ENCODE measurements around the gene GPC2.
"Not testable (repeated sequence)": the region's sequence is repeated elsewhere in the genome, so short reads cannot be mapped to it uniquely, and the experiment has no call there.

The GPC2 gene

GRCh38 chr7:100208911-100209408 is 31.8 kb upstream of the GPC2 start:
- DNase-seq: no peak

- no peak for DNase-seq
Observed at GRCh38 chr7:100204454-100204853, 27.3 kb upstream of the GPC2 start.

GRCh38 chr7:100200693-100201092 is 23.5 kb upstream of the GPC2 start:
- no peak for DNase-seq

- no peak for DNase-seq
Observed at GRCh38 chr7:100198266-100198665, 21.1 kb upstream of the GPC2 start.

- DNase-seq: not testable (repeated sequence)
Observed at GRCh38 chr7:100195901-100196322, 18.7 kb upstream of the GPC2 start.

GRCh38 chr7:100195222-100195621 is 18.0 kb upstream of the GPC2 start:
- DNase-seq: no peak

GRCh38 chr7:100192969-100193368 is 15.8 kb upstream of the GPC2 start:
- DNase-seq: no peak

- not testable (repeated sequence) for DNase-seq
Observed at GRCh38 chr7:100192281-100192862, 15.2 kb upstream of the GPC2 start.

GRCh38 chr7:100191775-100192174 is 14.6 kb upstream of the GPC2 start:
- DNase-seq: no peak

- peak in 1 of 56 donors; percentile 24 for DNase-seq
Observed at GRCh38 chr7:100190048-100190711, 13.0 kb upstream of the GPC2 start.

- no peak for DNase-seq
Observed at GRCh38 chr7:100189061-100189460, 11.9 kb upstream of the GPC2 start.

- DNase-seq: no peak
Observed at GRCh38 chr7:100185726-100186125, 8.5 kb upstream of the GPC2 start.

GRCh38 chr7:100183090-100183489 is 5.9 kb upstream of the GPC2 start:
- not testable (repeated sequence) for DNase-seq

- not testable (repeated sequence) for DNase-seq
Observed at GRCh38 chr7:100182616-100183015, 5.4 kb upstream of the GPC2 start.

- DNase-seq: not testable (repeated sequence)
Observed at GRCh38 chr7:100180084-100180483, 2.9 kb upstream of the GPC2 start.

- DNase-seq: no peak
Observed at GRCh38 chr7:100176096-100177044, 811 bp downstream of the GPC2 start.

GRCh38 chr7:100175296-100175935 is 1.8 kb downstream of the GPC2 start:
- no peak for DNase-seq

GRCh38 chr7:100174582-100174981 is 2.6 kb downstream of the GPC2 start:
- no peak for DNase-seq

- DNase-seq: no peak
Observed at GRCh38 chr7:100173806-100174495, 3.2 kb downstream of the GPC2 start.

- DNase-seq: no peak
Observed at GRCh38 chr7:100171840-100172239, 5.3 kb downstream of the GPC2 start.
